HT1080 (cell line): ENCODE measurements around the gene SFT2D1. TPM values are rescaled to one million over a fixed set of nuclear protein-coding genes. Genes with fewer than 3 reads are reported as not detected.

Experiments used
- DNase-seq: peaks from one replicate; pipeline ENCODE4 v3.0.0-alpha.2; 2015; ENCODE audit warnings: low read depth
- total RNA-seq: library from RNA; depleted of rRNA; stranded (reverse); fragments of >200 nt; shearing (Covaris generic); gene quantifications from 2 replicates; pipeline ENCODE4 v1.2.3, GENCODE V29; 2014

The SFT2D1 gene
- total RNA-seq, 1 experiment from 2014 or later, result 67.1 TPM

DNA sequence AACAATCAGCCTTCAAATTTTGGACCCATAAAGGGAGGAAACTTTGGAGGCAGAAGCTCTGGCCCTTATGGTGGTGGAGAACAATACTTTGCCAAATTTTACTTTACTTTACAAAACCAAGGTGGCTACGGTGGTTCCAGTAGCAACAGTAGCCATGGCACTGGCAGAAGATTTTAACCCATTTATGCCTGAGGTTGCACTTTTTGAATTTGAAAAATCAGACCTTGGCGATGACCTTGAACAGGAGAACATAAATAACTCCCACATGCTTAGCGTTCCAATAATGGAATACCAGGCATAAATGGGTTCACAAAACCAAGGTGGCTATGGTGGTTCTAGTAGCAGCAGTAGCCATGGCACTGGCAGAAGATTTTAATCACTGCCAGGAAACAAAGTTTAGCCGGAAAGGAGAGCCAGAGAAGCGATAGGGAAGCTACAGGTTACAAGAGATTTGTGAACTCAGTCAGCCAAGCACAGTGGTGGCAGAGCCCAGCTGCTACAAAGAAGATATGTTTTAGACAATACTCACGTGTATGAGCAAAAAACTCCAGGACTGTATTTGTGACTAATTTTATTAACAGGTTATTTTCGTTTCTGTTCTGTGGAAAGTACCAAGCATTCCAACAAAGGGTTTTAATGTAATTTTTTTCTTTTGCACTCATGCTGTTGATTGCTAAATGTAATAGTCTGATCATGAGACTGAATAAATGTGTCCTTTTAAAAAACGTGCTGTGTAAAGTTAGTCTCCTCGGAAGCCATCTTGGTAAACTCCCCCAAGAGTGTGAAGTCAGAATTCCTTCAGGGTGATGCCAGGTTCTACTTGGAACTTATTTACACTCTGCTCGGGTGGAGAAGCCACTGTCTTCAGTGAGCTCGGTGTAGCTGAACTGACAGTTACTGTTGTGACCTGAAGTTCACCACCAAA, 6.7 kb downstream of the SFT2D1 start:
- DNase-seq, result no peak

DNA sequence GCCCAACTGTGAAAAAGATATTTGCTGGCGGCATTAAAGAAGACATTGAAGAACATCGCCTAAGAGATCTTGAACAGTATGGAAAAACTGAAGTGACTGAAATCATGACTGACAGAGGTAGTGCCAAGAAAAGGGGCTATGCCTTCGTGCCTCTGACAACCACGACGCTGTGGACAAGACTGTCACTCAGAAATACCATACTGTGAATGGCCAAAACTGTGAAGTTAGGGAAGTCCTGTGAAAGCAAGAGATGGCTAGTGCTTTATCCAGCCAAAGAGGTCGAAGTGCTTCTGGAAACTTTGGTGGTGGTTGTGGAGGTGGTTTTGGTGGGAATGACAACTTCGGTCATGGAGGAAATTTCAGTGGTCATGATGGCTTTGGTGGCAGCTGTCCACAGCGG, 7.5 kb downstream of the SFT2D1 start:
- no peak for DNase-seq

DNA sequence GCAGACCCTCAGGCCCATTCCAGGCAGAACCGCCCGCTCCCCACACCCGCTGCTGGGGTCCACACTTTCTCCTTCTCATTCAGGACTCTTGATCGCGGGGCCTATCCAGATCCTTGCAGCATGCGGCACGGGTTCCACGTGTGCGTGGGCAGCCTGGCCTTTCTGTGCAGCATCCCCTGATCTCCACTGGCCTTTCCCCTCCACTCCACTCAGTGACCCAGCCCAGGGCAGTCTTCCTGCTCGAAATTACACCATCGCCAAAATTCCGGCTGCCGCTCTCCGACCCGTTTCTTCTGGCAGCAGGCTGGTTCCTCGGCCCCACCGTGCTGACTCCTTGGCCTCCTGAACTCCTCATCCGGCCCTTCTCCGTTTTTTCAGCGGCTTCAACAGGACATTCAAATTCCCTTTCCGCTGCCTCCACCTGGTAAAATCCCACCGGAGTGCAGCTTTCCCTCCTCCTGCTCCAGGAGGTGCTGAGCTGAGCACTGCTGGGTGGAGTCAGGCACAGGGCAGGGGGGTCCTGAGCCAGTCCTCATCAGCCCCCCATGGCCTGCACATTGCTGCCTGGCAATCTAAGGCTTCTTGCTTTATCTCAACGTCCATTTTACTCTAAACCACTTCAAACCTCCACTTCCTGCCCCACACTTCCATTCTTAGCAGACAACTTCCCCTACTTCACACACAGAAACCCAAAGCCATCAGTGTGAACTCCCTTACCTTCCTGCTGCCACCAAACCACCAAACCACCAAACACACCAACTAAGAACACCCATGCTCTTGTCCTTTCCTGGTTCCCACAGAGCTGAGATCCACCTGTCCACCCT, 9.0 kb downstream of the SFT2D1 start:
- no peak for DNase-seq

DNA sequence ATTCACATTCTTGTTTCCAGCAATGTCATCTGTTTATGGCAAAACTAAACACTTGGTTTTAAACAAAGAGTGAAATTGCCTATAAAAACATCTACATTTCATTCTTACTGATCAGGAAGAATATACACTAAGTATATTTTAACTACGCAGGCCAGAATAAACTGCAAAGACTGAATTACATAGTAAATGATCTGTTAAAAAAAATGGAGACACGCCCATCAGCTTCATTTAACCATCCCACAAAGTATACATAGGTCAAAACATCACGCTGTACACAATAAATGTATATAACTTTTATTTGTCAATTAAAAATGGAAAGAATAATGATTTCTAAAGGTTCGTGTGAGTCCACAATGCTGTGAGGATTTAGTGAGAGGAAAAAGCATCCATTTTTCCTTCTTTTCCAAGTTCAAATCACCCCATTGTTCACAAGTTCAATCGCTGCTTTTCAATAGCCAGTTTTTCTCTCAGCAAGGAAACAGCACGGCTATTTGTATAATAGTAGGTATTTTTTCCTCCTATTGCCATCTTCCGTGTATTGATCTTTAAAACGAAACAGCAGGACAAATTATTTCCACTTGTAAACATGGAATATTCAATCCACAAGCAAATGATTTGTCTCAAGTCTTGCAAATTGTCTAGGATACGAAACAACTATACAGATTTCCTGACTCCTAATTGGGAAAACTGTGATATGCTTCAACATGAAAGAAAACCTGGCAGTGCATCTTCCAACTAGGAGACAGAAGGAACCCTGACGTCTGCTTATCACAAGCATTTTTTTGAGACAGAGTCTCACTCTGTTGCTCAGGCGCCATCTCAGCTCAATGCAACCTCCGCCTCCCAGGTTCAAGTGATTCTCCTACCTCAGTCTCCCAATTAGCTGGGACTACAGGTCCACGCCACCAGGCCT, 10.6 kb downstream of the SFT2D1 start:
- DNase-seq, result no peak

DNA sequence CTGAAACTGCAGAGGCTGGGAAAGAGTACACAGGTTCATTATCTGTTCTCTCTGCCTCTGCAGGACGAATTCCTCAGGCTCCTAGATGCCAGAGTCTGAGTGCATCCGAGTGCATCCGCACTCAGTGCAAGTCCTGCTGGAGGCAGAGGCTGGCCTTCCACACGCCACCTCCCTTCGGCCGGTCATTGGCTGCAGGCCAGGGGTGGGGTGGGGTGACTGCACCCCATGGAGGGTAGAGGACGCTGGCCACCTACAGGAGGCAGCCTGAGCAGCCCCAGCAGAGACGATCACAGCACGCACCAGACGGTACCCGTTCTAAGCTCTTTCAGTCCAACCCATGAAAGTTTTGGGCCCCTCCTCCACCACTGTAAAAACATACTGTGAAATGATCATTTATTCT, 11.7 kb downstream of the SFT2D1 start:
- DNase-seq, result no peak

DNA sequence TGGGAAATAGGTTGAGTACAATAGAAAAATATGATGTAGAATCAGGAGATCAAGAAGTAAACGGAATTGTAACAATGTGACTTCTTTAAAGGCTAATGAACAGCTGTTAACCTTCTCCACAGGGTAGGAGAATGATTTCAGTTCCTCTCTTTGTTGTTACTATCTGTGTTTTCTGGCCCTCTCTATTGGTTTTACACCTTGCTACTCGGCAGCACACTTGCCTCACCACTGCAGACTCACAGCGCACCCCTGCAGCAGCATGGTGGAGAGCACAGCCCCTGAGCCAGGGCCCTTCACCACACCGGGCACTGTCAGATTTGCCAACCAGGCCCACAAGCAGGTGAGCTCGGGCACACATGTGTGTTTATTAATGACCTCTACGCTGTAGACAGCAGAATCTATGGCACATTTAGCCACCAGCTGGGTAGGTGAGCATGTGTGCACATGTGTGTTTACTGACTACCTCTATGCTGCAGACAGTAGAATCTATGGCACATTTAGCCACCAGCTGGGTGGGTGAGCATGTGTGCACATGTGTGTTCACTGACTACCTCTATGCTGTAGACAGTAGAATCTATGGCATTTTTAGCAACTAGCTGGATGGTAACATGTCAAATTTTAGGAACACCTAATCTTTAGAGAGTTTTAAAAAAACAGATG, 16.8 kb downstream of the SFT2D1 start:
- no peak for DNase-seq

DNA sequence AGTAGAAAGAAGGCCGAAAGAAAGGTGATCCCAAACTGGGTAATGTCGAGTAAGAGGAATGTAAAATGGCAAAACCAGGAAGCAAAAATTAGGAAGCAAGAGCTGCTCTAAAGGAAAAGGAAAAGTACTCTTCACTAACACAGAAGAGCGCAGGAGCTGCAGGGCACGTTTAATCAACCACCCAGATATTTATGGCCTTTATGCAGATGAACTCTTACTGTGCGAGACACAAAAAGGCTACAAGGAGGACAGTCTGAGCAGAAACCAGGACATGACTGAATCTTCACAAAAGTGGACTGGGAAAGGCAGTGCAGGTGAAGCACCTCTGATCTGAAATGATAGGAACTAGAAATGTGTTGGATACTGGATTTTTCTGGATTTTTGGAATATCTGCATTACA, 18.9 kb downstream of the SFT2D1 start:
- no peak for DNase-seq

DNA sequence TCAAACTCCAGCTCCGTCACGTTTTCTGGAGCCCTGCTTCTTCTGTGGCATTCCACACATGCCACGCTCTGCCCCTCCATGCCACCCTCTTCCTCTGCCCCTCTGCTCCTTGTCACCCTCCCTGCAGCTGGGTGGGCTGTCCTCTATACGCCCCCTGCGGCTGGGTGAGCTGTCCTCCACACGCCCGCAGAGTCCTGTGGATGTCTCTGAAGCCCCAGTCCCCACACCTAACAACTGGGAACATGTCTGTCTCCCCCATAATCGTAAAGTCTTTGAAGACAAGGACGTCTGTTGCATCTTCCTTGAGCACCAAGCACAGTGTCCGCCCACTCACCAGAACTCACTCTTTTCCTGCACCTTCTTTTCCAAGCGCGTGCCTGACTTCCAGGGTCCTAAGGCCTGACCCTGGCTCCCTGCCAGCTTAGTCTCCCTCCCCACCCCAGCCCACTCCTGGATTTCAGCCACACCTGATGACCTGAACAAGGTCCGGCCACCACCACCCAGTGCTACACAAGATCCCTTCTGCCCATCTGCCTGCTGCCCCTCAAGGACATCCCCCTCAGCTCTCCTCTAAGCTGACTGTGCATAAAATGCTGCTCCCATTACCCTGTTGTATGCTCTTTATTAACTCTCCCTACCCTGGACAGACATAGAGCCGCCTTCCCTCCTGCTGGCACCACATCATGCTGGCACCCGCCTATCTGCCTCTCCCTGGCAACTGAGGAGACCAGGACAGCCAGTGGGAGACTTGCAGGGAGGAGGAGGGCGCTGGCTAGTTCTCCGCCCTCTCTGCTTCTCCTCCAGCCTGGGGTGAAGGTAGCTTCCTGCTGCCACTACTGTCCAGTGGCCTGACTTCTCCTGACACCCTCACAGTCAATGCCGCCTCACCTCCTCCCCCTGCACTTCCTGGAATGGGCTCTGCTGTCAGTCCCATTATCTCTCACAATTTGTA, 23.4 kb downstream of the SFT2D1 start:
- no peak for DNase-seq

DNA sequence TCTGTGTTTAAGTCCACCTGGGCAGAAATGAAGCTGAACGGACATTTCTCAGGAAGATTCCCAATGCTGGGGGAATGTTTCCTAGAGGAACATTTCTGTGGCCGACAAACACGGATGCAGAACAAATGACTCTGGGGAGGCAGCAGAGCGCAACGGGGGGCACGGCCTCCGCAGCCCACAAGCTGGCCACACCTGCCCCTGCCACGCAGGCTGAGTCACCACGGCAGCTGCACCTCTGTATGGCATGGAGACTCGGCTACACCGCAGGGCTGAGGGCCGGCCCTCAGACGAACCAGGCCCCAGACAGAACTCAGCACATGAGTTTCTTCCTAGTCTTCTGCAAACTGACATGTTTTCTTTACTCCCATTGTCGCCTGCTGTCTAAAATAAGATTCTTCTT, 24.1 kb downstream of the SFT2D1 start:
- no peak for DNase-seq

DNA sequence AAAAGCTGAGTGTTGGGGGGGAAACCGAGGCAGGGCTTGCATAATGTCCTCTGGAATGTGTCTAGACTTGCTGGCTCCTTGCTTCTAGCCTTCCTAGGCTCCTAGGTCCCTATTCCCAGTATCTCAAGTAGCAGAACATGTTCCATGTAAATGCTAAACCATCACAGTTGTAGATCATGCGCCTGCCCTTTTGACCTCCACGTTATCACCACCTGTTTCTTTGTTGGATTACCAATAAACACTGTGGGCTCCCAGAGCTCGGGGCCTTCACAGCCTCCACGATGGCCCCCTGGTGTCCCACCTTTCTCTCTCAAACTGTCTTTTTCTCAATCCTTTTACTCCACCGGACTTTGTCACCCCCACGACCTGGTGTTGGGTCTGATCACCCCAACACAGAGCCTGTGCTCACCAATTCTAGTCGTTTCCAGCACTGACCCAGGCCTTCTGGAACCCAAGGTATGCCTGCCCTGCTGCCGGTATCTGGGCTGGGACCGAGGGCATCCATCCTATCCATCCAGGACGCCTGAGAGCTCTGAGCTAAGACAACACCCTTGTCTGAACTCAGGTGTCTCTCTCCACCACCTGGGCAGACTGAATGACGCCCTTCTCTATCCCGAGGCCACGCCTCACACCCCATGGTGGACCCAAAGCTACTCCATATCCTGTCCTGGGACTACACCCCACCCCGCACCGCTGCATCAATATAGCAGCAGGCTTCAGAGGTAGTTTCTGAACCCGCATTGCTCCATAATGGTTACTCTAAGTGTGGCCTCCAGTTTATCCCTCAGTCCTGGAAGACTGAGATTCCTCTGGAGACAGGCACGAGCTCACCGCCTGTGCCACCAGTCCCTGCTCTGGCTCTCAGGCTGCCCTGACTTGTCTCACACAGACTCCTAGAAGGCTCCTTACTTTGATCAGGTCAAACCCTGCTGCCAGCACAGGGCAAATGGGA, 24.8 kb downstream of the SFT2D1 start:
- DNase-seq, result no peak

DNA sequence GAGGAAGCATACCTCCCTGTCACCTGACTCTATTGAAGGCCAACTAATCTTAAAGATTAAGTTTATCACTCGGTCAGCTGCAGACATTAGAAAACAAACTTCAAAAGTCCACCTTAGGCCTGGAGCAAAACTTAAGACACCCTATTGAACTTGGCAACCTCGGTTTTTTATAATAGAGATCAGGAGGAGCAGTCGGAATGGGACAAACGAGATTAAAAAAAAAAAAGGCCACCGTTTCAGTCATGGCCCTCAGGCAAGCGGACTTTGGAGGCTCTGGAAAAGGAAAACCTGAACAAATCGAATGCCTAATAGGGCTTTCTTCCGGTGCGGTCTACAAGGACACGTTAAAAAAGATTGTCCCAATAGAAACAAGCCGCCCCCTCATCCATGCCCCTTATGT, 26.9 kb downstream of the SFT2D1 start:
- no peak for DNase-seq

DNA sequence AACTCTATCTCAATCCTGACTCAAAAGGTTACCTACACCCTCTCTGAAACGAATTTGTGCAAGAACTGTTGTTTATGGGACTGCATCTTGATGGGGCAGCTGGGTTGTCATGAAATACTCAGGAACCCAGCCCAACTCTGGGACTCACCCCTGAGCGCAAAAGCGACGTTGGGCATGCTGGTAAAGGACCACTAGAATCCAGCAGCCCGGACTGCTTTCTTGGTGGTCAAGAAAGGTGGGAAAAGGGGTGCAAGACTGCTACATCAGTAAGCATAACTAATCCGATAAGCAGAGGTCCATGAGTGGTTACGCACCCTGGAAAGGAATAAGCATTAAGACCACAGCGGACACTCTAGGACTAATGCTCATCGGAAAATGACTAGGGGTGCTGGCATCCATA, 27.9 kb downstream of the SFT2D1 start:
- no peak for DNase-seq

DNA sequence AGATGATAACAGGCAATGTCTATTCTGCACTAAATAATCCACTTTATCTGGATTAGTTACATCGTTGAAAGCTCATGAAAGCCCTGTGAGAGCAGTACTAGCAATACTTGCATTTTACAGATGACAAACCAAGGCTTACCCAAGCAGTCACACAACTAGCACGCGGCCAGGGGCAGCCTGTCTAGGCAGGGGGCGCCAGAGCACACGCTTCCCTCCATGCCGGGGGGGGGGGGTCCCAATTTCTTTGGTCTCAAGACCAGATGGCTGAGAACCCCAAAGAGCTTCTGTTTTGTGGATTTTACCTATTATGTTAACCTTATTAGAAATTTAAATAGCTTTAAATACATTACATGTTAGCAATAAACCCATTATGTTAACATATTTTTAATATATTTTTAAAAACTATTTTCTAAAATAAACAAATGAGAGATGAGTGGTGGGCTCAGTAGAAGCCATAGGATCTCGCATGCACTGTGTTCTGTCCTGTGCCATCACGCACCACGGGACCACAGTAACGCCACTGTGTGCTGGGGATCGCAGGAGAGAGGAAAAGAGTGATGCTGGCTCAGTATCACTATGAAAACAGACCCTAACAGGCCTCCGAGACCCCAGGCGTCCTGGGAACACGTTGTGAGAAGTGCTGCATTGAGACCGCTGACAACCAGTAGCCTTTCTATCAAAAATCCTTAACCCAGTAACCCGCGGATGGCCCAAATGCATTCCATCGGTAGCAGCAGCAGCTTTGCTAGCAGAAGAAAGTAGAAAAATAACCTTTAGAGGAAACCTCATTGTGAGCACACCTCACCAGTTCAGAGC, 28.9 kb downstream of the SFT2D1 start:
- no peak for DNase-seq

DNA sequence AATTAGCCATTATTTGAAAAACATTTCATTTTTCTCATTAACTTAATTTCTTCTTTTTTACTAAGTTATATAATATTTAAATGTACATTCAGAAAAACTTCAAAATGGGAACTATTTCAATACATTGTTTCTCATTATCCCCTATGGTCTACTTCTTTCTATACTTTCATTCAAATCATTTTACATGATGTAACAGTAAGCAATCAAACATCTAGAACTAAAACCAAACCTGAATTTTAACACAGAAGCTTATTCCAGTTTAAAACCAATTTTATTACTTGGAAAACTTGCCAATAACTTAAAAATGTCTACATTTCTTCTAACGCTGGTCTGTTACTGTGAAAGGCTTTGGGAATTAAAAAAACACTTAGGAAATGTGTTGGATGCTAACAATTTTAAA, 29.5 kb downstream of the SFT2D1 start:
- no peak for DNase-seq

DNA sequence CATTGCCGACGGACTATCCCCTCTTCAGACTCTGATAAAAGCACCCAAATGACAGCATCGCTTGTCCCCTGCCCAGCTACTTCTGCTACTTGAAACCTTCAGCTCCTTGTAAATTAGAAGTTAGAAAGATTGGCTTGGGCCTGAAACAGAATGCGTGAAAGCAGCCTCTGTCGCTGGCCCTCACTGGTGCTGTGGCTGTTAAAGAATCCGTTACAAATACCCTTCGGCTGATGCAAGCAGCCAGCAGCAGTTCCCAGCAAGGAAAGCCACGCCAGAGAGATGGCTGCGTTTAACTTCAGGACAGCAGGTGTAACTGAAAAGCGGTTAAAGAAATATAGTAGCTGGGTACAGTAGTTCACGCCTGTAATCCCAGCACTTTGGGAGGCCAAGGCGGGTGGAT, 31.7 kb downstream of the SFT2D1 start:
- no peak for DNase-seq

DNA sequence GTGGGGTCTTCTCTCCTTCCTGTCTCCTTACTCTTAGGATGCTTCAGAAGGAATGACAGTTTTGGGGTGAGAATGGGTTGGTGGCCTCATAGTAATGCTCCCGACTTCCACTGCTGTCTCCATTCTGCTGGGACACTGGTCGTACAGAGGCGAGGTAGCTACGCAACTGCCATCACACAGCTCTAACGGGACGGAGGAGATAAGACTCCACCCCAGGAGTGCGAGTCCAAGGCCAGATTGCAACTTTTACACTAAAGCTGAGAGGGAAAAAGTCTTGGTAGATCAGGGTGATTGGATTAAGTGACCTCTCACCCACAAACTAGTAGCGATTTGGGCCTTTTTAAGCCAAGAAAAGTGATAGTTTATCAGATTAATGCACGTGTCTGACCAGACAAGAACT, 32.4 kb downstream of the SFT2D1 start:
- DNase-seq, result no peak

DNA sequence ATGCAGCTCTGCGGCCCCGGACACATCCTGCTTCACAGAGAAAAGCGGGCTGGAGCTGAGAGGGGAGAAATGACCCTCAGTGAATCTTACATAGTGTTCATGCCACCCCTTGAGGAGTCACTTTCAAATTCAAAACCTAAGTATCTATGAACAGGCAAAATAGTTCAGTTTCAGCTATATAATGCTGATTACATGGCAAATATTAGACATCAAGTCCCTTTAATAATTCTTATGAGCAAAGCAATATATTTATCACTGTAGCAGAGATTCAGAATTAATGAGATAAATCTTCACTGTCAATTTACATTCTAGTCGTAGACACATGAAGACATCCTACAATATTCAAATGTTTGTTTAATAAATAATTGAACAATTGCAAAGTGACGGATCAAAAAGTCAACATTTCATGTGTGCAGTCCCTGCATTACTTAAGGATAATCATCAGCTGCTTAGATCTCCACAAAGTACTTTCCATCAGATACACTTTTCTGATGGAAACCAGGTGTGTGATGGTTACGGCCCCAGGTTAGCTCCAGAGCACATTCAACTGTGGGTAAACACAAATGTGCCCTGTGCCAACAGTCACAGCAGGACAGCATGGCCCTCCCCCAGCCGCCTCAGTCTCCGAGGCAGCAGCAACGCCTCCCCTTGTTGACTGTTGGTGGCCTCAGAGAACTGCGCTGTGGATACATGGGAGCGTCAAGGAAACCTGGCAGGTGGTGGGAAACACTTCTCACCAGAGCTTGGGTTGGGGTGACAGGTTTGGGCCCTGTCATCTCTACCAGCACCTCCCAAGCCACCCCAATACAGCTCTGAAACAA, 33.4 kb downstream of the SFT2D1 start:
- no peak for DNase-seq
